ENCODE results near the gene SLC17A9.

SLC17A9 gene

DNA sequence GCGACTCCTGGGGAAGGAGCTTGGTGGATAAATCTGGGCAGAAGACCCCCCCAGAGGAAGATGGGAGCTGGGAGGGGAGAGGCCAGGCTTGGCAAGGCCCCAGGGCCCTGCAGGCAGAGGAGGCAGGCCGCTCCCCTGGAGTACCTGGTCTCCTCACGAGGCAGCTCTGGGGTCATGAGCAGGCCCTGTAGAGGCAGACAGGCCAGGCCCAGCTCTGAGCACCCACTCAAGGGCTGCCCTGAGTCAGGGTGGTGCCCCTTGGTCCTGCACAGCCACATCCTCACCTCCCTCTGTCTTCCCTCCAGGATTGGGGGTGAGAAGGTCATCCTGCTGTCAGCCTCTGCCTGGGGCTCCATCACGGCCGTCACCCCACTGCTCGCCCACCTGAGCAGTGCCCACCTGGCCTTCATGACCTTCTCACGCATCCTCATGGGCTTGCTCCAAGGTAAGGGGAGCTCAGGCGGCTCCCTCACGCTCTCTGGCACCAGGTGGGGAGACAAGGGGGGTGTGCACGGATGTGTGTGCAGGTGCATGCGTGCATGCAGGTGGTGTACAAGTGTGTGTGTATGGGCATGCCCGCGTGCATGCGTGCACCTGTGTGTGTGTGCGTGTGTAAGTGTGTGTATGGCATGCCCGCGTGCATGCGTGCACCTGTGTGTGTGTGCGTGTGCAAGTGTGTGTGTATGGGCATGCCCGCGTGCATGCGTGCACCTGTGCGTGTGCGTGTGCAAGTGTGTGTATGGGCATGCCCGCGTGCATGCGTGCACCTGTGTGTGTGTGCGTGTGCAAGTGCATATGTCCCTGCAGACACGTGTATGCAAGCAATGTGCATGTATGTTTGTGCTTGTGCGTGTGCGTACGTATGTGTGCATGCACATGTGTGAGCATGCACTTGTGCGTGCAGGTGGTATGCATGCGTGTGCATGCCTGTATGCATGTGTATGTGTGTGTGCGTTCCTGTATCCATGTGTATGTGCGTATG lies 4.9 kb downstream of the SLC17A9 start:
- no peak for DNase-seq

DNA sequence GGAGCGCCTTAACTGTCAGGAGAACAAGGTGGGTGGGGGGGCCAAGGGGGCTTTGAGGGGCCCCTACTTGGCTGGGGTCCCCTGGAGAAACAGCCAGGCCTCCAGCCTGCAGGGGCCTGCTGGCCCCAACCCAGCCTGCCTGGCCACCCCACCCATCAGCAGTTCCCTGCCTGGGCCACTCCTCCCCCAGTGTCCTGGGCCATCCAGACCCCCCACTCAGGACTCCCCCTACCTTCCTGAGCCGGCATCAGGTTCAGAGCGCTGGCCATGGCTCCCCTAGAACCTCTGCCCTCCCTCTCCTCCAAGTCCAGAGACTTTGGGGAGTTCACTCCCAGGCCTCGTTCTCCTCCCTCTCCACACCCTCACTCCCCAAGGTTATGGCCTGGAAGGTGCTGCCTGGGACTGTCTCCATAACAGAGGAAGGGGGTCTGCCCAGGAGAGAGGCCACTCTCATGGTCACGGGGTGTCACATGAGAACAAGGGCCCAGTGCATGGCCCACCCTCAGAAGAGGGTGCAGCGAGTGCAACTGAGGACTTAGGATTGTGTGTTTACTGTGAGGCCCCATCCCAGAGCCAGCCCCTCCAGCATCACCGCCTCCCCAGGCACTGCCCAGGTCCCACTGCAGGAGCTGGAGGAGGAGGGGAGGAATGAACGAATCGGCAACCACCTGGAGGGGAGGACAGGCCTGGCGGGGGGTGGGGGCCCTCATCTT lies 6.0 kb downstream of the SLC17A9 start:
- no peak for DNase-seq

DNA sequence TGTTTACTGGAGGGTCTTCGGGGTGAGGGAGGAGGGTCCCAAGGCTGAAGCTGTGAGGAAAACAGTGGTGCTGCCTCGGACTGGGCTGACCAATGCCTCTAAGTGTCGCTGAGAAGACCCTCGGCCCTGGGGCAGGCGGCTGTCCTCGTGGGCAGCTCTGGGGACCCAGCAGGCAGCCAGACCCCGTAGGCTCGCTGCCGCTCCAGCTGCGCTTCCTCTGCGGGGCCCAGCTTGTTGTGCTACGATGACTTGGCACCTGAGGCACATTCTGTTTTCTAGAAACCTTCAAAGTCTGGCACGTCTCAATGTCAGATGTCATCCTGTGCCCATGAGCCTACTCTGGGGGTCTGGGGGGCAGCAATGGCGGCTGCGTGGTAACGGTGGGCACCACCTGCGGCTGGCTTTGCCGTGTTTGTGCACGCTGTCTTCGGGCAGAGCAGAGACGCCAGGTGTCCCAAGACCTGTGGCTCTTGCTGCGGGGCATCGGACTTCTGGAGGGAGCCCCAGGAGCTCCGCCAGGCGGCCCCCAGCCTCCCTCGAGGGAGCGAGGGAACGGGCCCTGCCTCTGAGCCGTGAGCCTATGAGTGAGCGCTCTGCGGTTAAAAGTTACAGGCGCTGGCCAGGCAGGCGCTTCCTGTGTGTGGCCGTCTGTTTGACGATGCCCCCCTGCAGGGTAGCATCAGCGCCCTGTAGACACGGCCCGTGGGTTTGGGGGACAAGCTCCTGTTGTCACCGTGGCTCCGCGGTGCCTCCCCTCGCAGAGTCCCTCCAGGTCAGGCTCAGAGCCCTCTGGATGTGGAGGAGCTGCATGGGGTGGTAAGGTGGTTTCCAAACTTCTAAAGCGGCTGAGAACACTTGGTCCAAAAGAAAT lies 6.8 kb downstream of the SLC17A9 start:
- DNase-seq: no peak

DNA sequence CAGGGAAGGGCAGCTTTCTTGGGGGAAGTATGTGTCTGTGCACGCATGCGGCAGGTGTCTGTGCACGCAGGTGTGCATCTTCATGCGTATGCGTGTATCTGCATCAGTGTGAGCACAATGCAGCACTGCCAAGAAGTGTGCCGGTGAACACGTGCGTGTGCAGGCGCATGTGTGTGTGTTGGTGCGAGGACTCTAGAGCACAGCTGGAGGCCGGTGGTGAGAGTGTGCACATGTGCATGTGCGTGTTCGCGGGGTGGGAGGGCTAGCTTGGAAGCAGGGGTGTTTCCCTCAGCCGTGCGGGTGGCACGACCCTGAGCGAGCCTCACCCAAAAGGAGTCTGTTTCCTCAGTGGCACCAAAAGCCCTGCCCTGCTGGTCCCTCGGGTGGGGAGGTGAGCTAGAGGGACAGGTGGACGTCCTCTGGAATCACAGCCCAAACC lies 7.5 kb downstream of the SLC17A9 start:
- no peak for DNase-seq

DNA sequence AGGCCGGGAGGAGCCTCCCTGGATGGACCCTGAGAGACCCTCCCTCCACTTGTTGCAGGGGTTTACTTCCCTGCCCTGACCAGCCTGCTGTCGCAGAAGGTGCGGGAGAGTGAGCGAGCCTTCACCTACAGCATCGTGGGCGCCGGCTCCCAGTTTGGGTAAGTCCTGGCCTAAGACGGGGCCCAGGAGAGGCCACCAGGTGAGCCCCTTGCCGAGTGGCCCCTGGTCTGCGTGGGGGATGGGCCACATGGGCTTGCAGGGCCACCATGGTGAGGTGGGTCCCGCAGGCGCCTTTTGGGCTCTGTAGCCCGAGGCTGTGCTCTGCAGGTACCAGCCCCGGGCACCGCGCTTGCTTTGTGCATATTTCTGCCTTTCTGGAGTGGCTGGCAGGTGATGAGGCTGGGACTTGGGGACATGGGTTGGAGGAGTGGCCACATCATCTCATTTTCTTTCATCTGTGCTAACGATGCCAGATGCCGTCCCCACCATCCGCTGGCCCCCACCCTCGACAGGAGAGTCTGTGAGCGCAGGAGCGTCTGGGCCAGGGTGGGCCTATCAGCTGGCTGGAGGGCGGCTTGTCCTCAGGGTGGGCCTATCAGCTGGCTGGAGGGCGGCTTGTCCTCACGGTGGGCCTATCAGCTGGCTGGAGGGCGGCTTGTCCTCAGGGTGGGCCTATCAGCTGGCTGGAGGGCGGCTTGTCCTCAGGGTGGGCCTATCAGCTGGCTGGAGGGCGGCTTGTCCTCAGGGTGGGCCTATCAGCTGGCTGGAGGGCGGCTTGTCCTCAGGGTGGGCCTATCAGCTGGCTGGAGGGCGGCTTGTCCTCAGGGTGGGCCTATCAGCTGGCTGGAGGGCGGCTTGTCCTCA lies 8.2 kb downstream of the SLC17A9 start:
- DNase-seq: peak; percentile 94 to 97

DNA sequence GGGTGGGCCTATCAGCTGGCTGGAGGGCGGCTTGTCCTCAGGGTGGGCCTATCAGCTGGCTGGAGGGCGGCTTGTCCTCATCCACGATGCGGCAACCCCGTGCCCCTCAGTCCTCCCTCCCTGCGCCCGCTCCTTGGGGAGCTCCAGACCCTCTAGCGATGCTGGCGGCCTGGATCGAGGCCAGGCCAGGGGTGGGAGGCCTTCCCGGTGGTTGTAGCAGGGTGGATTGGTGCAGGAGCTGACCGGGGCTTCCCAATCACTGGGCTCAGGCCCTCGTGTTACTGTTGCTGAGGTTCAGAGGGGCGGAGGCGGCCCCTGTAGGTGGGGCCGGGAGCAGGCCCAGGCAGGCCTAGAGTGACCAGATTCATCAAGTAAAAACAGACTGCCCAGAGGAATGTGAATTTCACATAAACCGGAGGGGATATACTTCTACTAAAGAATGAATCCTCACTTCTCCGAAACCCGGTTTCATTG lies 8.8 kb downstream of the SLC17A9 start:
- peak; percentile 84 to 93 for DNase-seq

DNA sequence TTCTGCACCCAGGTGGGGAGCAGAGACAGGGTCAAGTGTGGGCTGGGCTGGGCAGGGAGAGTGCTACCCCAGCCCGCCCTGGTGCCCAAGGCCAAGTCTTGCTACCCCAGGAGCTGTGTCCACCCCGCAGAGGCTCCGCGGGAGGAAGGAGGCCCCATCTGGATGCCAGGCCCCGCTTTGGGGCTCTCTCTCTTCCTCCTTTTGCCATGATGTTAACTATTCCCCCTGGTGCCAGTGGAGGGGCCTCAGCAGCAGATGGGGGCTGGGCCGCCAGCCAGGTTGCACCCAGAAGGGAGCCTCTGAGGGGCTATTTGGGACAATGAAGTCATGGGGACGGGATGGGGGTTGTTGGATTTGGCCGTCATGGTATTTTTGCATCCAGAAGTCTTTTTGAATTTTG lies 9.3 kb downstream of the SLC17A9 start:
- no peak for DNase-seq

DNA sequence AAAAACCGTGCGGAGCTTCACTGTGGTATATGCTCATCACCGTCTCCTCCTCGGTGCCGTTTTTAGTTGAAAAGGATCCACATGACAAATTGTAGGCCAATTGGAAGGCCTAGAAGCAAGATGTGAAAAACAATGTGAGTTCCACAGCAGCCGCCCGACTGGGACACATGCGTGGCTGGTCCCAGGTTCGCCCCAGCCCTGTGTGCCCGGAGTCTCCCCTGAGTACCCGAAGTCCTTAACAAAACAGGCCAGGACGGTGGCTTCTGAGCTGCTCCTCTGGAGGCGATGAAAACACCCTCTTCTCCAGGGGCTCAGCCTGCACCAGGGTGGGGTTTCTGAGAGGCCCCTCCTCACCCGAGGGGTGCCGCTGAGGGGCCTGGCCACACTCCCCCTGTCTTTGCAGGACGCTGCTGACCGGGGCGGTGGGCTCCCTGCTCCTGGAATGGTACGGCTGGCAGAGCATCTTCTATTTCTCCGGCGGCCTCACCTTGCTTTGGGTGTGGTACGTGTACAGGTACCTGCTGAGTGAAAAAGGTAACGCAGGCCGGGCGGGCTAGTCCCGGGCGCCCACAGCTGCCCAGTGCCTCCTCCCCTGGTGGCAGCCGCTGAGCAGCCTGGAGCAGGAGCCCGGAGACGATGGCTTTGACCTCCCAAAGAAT lies 9.8 kb downstream of the SLC17A9 start:
- no peak for DNase-seq

DNA sequence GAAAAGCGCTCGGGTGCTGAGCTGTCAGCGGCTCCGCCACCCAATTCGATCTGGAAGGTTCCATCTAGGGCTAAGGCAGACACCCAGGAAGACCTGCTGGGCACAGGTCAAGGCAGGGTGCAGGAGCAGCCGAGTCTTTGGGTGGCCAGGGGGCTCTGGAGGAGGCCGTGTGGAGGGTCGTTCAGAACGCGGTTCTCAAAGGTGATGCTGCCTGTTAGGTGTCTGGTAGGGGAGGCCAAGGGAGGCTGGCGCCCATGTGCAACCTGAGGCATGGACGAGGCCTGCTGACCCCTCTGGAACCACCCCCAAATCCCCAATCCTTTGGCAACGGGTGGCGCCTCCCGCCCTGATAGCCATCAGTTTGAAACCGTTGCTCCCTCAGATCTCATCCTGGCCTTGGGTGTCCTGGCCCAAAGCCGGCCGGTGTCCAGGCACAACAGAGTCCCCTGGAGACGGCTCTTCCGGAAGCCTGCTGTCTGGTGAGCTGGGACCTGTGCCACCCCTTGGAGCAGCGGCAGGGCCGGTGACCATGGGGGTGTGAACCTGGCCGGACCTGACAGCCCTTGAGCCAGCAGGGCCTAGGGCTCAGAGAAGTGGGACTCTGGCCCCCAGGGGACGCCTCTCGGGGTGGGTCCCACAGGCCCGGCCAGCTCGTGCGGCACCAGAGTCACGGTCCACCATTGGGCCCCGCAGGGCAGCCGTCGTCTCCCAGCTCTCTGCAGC lies 10.5 kb downstream of the SLC17A9 start:
- DNase-seq: no peak

DNA sequence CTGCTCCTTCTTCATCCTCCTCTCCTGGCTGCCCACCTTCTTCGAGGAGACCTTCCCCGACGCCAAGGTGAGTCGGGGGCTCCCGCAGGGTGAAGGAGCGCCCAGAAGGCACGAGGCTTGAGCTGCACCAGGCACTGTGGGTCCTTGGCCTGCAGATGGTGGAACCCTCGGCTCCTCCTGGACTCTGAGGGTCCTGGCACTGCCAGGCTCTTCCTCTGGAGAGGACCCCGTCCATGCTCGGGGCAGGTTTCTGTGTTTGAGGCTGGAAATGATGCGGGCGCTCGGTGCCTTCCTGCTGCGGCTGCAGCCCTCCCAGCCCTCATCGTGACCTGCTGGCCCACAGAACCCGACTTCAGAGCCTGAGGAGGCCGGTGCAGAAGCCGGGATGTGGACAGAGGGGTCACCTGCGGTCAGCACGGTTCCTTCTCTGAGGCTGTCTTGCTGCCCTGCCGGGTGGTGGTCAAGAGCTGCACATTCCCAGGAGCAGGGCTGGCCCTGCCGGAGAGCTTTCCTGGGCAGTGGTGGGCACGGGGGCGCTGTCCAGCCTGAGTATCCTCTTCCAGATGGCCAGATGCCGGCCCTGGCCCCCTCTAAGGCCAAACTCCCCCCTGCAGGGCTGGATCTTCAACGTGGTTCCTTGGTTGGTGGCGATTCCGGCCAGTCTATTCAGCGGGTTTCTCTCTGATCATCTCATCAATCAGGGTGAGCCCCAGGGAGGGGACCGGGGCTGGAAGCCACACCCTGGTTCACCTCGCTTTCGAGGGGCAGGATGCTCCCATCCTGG lies 11.3 kb downstream of the SLC17A9 start:
- no peak for DNase-seq

DNA sequence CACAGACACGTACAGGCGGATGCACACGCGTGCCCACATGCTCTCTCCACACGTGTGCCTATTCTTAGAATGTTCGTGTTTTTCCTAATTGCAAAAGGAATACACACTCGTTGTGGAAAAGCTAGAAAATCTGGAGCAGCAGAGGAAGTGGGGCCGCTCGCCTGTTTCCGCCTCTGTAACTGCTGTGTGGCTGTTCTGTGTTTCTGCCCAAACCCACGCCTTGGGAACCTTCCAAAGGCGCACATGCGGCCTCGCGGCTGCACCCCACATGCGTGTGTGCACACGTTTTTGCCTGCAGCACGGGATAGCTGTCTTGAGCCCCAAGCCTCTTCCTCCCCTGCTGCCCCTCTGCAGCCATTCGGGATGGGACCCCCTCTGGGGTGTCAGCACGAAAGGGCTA lies 12.2 kb downstream of the SLC17A9 start:
- DNase-seq: no peak

DNA sequence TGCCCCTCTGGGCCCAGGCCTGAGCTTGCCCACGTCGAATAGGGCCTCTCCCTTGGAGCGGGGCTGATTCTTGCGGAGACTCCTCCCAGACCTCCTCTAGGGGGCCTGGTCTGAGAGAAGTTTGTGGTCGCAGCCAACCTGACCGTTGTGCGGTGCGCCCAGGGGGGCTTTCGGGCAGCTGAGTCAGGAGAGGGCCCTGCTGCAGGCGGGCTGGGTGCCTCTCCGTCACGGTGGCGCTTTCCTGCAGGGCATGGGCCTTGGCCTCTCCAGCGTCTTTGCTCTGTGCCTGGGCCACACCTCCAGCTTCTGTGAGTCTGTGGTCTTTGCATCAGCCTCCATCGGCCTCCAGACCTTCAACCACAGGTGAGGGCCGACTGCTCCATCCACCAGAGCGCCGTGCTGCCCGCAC lies 12.9 kb downstream of the SLC17A9 start:
- no peak for DNase-seq

DNA sequence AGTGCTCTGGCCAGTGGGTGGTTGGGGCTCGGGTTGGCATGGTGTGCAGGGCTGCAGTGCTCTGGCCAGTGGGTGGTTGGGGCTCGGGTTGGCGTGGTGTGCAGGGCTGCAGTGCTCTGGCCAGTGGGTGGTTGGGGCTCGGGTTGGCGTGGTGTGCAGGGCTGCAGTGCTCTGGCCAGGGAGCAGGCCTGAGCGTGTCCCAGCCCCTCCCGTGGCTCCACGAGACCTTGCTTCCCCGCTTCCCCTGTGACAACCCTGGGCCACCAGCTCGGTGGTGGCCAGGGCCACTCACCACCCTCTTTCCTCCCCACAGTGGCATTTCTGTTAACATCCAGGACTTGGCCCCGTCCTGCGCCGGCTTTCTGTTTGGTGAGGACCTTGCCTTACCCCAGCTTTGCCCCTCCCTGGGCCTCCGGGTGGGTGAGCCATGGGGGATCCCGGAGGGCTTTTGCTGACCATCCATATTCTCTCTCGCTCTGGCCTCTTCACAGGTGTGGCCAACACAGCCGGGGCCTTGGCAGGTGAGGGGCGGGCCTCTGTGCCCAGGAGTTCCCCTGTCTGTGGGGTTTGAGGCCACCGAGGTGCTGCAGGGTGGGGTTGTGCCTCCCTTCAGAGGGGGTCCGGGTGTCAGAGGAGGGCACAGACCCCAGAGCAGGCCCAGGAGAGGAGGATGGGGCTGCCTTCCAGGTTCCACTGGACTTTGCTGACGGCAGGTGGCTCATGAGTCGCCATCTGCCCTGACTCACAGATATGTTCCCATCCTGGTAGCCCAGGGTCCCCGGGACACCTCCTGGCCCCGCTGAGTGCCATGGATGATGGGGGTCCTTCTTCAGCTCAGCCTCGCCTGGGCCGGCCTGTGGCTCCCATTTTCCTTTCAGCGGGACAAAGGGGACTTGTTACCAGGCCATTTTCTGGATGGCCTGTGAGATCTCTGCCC lies 14.0 kb downstream of the SLC17A9 start:
- no peak for DNase-seq

DNA sequence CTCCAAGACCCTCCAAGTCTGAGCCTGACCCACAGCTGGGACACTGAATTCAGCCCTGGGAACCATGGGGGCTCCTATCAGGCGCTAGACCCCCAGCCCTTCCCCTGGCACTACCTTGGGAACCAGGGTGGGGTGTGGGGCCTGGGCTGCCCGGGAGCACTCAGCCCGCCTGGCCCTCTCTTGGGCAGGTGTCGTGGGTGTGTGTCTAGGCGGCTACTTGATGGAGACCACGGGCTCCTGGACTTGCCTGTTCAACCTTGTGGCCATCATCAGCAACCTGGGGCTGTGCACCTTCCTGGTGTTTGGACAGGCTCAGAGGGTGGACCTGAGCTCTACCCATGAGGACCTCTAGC lies 14.6 kb downstream of the SLC17A9 start:
- DNase-seq: no peak

DNA sequence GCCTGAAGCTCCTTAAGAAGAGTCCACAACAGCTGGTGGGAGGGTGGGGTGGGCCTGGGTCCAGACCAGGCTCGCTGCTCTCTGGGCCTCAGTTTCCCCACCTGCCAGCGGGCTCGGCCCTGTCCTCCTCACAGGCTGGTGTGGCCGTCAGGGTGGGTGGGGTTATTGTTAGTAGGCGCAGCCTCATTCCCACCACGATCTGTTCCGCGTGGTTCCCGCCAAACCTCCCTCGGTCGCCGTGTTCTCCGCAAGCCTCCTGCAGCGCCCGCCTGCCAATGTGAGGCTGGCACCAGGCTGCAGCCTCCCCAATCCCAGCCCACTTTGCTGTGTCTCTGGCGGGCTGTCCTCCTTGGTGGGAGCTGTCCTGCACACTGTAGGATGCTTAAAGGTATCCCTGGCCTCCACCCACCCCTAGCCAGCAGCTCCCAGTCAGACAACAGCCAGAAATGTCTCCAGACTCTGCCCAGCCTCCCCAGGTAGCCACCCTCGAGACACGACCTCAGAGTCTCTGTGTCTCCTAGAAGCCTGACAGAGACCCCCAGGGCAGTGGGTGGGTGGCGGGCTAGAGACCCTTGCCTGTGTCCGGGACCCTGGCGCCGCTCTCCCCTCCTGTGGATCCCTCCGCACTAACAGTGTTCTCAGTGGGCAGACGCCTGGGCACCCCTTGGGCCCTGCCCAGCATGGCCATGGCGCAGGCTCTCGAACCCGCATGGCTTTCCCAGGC lies 15.3 kb downstream of the SLC17A9 start:
- DNase-seq: no peak

DNA sequence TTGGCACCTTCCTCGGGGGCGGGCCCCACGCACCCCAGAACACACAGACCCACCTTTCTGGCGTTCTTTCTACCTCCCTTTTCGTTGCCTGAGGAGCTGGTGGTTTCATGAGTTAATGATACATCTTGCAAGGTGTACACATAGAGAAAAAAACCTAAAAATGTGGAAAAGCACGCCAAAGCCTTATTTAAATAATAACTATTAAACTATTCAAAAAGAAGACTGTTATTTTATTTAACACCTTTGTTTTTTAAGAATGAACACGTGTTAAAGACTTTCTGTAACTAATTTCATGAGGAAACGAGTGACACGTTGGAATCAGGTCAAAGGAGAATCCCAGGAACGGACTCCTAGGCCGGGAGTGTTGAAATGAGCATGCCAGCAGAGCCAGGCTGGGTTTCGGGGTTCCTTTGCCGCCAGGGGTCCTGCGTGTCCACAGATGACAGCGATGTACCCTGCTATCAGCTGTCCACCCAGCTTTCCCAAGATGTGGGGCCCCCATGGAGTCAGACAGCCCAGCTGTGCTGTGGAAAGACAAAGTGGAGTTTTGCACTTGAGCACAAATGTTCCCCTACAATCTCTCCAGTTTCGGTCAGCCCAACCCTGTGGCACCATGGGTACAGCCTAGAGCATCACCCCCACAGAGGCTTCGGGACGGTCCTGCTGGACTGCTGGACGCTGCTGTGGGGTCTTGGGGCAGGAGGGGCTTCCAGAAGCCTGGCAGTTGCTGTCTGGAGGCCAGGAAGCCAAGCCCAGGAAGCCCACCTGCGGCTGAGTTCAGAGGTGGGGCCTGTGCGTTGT lies 16.1 kb downstream of the SLC17A9 start:
- DNase-seq: no peak

DNA sequence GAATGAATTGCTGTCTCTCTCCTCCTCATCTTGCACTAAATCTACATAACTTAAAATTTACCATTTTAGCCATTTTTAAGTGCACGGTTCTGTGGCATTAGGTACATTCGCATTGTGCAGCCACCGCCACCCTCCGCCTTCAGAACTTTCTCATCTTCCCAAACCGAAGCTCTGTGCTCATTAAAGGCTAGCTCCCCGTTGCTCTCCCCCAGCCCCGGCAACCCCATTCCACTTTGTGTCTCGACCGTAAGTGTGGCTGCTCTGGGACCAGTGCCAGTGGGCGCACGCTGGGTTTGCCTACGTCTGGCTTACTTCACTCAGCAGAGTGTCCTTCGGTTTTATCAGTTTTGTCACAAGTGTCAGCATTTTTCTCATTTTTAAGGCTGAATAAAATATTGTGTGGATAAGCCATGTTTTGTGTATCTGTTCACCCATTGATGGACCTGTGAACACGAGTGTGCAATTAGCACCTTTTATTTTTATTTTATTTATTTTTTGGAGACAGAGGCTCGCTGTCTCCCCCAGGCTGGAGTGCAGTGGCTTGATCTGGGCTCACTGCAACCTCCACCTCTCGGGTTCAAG lies 16.8 kb downstream of the SLC17A9 start:
- no peak for DNase-seq

All from SHP77 (cell line).